A673 (cell line): ENCODE results near the gene IER5.

ENCODE experiments used
- EZH2 ChIP-seq: fragments of 200-600 bp; sonication (generic); IDR thresholded peaks from 2 replicates; pipeline ENCODE4 v1.6.1; 2017; ENCODE audit warnings: borderline replicate concordance, low read depth, mild to moderate bottlenecking, mixed read lengths, antibody characterized with exemption, low read length; ENCODE audit not compliant: poor library complexity, severe bottlenecking
- TF ChIP-seq, protein P1 (sequence below): fragments of 300-800, 200-600 bp; sonication (generic); conservative IDR thresholded peaks from 2 replicates; pipeline ENCODE4 v1.5.1; 2017; ENCODE audit warnings: low read depth, mild to moderate bottlenecking, antibody characterized with exemption, low read length, moderate library complexity, mixed read lengths

DNA sequence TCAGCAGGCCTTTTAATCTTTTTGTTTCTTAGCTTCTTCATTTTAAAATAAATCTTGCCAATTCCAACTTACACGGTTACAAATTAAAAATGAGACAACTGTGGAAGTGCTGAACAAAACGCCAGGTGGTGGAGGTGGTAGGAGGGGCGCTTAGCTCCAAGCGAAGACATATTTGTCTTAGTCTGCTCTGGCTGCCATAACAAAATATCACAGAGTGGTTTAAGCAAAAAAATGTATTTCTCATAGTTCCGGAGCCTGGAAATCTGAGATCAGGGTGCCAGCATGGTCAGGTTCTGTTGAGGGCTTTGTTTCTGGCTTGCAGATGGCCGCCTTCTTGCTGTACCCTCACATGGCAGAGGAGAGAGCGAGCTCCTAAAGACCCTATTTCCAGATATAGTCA, 14.9 kb downstream of the IER5 start:
- TF ChIP-seq EZH2: no peak
- TF ChIP-seq, protein P1, sequence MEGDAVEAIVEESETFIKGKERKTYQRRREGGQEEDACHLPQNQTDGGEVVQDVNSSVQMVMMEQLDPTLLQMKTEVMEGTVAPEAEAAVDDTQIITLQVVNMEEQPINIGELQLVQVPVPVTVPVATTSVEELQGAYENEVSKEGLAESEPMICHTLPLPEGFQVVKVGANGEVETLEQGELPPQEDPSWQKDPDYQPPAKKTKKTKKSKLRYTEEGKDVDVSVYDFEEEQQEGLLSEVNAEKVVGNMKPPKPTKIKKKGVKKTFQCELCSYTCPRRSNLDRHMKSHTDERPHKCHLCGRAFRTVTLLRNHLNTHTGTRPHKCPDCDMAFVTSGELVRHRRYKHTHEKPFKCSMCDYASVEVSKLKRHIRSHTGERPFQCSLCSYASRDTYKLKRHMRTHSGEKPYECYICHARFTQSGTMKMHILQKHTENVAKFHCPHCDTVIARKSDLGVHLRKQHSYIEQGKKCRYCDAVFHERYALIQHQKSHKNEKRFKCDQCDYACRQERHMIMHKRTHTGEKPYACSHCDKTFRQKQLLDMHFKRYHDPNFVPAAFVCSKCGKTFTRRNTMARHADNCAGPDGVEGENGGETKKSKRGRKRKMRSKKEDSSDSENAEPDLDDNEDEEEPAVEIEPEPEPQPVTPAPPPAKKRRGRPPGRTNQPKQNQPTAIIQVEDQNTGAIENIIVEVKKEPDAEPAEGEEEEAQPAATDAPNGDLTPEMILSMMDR: no peak
